GM18507 (cell line): ENCODE data around the gene GALNT12.

ENCODE experiments used
- DNase-seq: peaks from one replicate; pipeline ENCODE4 v3.0.0; 2011; ENCODE audit warnings: low read depth; ENCODE audit not compliant: insufficient read length; ENCODE audit errors: extremely low spot score
- FAIRE-seq: peaks from 2 replicates; lab custom pipeline; 2011; peaks lifted over from hg19 to GRCh38; lab: Jason Lieb, UNC

GALNT12 gene

DNA sequence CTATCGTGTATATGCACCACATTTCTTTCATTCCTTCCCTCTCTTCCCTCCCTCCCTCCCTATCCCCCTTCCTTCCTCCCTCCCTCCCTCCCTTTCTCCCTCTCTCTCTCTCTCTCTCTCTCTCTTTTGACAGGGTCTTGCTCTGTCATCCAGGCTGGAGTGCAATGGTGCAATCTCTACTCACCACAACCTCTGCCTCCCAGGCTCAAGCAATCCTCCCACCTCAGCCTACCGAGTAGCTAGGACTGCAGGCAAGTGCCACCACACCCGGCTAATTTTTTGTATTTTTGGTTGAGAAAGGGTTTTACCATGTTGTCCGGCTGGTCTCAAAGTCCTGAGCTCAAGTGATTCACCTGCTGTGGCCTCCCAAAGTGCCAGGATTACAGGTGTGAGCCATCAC is 10.0 kb upstream of the GALNT12 start:
- no peak for DNase-seq
- FAIRE-seq = no peak

DNA sequence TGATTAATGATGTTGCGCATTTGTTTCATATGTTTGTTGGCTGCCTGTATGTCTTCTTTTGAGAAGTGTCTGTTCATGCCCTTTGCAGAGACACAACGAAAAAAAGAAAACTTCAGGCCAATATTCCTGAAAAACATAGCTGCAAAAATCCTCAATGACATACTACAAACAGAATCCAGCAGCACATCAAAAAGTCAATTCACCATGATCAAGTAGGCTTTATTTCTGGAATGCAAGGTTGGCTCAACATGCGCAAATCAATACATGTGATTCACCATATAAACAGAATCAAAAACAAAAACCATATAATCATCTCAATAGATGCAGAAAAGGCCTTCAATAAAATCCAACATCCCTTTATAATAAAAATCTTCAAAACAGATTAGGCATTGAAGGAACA is 9.2 kb upstream of the GALNT12 start:
- FAIRE-seq = no peak
- DNase-seq = no peak

DNA sequence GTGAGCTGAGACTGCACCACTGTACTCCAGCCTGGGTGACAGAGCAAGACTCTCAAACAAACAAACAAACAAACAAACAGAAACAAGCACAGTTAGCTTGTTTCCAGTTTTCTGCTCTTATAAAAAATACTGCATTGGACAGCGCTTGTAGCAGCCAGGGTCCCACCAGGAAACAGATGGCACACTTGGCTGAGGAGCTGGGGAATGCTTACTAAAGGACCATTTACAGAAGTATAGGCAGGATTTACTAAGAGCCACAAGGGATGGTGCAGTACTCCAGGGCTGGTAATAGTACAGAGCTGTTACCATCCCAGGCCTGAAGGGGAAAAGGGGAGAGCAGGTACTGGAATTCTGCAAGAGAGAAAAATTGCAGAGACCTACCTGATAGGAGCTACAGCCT is 5.9 kb upstream of the GALNT12 start:
- DNase-seq (no peak), FAIRE-seq (no peak)

DNA sequence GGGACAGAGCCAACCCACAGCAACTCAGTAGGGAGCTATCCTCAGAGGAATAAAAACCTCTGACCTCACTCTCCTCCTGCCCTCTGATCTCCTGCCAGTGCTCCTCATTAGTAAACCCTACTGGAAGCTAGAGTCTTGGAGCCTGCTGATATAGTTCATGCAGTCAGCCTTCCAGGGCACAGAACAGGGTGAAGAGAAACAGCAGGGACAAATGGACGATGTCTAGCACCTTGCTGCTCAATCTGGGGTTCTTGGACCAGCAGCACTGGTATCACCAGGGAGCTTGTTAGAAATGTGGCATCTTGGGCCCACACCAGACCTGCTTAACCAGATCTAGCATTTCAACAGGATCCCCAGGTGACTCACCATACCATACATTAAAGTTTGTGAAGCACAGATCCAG is 5.5 kb upstream of the GALNT12 start:
- no peak for DNase-seq
- FAIRE-seq = no peak

- FAIRE-seq (no peak), DNase-seq (no peak)
Measured at GRCh38 chr9:98804083-98804482, 3.4 kb upstream of the GALNT12 start.

GRCh38 chr9:98805506-98806272 is 1.8 kb upstream of the GALNT12 start:
- no peak for FAIRE-seq
- DNase-seq = no peak

- FAIRE-seq (no peak), DNase-seq (no peak)
Measured at GRCh38 chr9:98806394-98807035, 955 bp upstream of the GALNT12 start.

- FAIRE-seq (no peak), DNase-seq (no peak)
Measured at GRCh38 chr9:98807814-98808195, 335 bp downstream of the GALNT12 start.

DNA sequence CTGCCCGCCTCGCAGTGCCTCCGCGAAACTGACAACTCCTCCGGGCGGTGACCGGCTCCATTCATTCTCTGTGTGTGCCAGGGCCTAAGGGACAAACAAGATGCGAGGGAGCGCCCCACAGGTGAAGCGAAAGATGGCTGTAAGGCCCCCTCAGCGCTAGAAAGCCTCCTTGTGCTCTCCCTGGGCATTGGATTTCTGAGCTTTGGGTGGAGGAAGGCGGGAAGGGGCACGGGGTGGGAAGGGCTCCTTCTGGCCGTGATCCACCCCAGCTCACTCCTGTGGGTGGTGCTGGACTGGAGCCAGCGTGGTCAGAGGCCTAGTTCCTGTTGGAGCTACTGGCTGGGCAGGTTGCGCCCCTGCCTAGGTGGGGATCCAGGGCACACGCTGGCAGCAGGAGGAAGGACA is 943 bp downstream of the GALNT12 start:
- FAIRE-seq (no peak), DNase-seq (no peak)

- DNase-seq (no peak), FAIRE-seq (no peak)
Measured at GRCh38 chr9:98808875-98809274, 1.4 kb downstream of the GALNT12 start.

- DNase-seq (no peak), FAIRE-seq (no peak)
Measured at GRCh38 chr9:98809311-98810101, 2.0 kb downstream of the GALNT12 start.

GRCh38 chr9:98810102-98810842 is 2.8 kb downstream of the GALNT12 start:
- no peak for FAIRE-seq
- no peak for DNase-seq

DNA sequence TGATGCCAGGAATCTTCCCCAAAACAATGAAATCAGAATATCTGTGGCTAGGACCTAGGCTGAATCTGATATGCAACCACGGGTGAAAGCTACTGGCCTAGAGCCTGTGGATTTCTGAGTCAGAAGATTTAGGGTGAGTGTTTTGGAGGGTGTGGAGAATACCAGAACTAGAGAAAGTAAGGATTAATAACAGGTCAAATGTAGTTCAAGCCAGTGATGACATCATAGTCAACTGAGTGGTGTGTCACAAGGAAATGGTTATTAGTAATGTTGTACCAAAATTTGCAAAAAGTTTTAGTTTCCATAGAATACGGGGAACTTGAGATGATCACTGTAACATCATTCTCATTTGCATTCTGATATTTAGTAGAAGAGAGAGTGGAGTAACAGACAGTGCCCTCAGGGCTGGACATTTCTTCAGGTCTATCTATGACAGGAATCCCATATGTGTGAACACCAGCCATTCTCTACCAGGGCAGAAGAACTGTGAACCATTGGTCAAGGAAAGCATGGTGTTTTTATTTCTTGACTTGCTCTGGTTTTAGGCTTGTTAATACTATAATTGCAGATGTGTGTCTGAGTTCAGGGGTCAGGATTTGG is 3.7 kb downstream of the GALNT12 start:
- DNase-seq = no peak
- no peak for FAIRE-seq

DNA sequence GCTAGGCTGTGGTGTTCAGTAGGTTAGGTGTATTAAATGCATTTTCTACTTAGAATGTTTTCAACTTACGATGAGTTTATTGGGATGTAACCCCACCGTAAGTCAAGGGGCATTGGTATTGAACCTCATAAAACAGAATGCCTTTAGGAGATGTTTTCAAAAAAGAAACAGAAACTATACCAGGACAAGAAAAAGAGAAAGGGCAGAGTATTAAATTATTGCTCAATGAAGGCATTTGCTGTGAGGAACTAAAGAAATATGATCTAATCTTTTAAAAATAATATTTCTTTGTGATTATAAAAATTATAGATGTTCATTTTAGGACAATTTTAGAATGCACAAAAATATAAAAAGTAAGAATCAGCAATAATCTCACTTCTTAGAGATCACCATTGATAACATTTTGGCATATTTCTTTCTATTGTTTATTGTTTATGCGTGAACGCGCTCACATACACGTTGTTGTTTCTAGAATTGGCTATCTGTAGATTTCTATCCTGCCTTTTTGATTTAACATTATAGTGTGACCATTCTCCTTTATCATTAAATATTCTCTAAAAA is 8.0 kb downstream of the GALNT12 start:
- FAIRE-seq (no peak), DNase-seq (no peak)

DNA sequence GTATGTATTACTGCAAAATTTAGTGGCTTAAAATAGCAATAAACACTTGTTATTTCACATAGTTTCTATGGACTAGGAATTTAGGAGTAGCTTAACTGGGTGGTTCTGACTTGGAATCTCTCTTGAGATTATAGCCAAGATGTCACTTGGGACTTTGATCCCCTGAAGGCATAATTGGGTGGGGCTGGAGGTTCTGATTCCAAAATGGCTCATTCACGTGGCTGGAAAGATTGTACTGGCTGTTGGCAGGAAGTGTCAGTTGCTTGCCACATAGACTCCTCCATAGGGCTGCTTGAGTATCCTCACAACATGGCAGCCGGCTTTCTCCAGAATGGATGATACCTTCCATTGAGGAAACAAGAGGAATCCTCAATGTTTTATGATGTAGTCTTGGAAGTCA is 11.3 kb downstream of the GALNT12 start:
- FAIRE-seq = no peak
- DNase-seq = no peak

GRCh38 chr9:98819231-98819630 is 11.8 kb downstream of the GALNT12 start:
- DNase-seq (no peak), FAIRE-seq (no peak)

DNA sequence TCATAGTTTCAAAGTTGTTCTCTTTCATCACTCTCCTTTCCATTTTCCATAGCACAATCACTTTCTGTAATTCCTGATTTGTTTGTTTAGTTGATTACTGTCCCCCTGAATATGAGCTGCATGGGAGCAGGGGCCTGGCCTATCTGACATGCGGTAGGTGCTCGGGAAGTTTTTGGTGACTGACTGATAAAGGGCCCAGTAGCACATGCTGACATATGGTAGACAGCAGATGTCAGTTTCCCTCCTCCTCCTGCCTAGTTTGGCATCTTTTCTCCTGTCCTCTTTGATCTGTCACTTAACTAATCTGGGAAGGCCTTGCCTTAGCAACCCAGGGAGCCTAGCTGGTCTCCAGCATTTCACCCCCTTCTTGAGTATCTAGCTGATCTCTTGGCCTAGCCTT is 14.4 kb downstream of the GALNT12 start:
- DNase-seq (no peak), FAIRE-seq (no peak)

DNA sequence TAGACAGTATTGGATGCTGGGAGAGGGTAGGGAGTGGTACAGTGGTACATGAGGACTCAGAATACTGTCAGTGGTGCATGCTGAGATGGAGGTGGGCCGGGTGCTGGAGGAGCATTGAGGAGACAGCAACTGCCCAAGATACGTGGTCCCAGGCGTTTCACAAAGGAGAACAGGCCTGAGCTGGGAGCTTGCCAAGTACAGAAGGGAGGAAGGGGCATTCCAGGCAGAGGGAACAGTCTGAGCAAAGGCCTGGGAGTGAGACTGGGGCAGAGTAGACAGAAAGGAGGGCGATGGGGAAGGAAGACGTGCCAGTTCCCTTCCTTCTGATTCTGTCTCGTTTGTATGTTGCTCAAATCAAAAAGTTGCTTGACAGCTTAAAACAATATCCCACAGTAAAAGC is 15.2 kb downstream of the GALNT12 start:
- no peak for DNase-seq
- no peak for FAIRE-seq

GRCh38 chr9:98823666-98824334 is 16.3 kb downstream of the GALNT12 start:
- DNase-seq (no peak), FAIRE-seq (no peak)
